Mucosa of descending colon (tissue), 3 donors: ENCODE data around the gene USP46. TPM values are rescaled to one million over a fixed set of nuclear protein-coding genes. Genes with fewer than 3 reads are reported as not detected.

Experiments used
- ATAC-seq: fragments of 200-7000 bp; cut with Tn5 transposase; one replicate; pipeline ENCODE4 v1.9.1; 2020; ENCODE audit warnings: mild to moderate bottlenecking, moderate library complexity
- DNase-seq, 3 donors: peaks; one replicate each; pipeline ENCODE4 v3.0.0-alpha.2; 2020
- H3K36me3 ChIP-seq: fragments of 200-600 bp; one replicate; pipeline ENCODE4 v1.8.0; 2021; ENCODE audit warnings: low read depth, mild to moderate bottlenecking
- H3K4me1 ChIP-seq: fragments of 200-600 bp; one replicate; pipeline ENCODE4 v1.8.0; 2021; ENCODE audit warnings: low read depth, mild to moderate bottlenecking
- H3K4me3 ChIP-seq: fragments of 200-600 bp; one replicate; pipeline ENCODE4 v1.8.0; 2021; ENCODE audit warnings: mild to moderate bottlenecking
- H3K9me3 ChIP-seq: fragments of 200-600 bp; one replicate; pipeline ENCODE4 v1.8.0; 2021; ENCODE audit warnings: mild to moderate bottlenecking
- CTCF ChIP-seq: fragments of 200-600 bp; IDR thresholded peaks from one replicate; pipeline ENCODE4 v1.8.0; 2022; ENCODE audit warnings: antibody characterized with exemption, mild to moderate bottlenecking
- intact Hi-C, 2 donors: fragments of 100-400 bp; cut with DNase I in 1 of 2; cut with micrococcal nuclease in 1 of 2; formaldehyde crosslinking; loops; one replicate each; pipeline versions ENCODE4 v1.11.0 to v1.11.1; 2022; cut with DNase I, micrococcal nuclease
- total RNA-seq, 3 donors: library from RNA; stranded (reverse); fragmentation: NEBNext Ultra II Directional in 2 of 3; extraction: Animal tissue kit (Norgen Biotek cat#: 25700) in 2 of 3; gene quantifications; one replicate each; pipeline versions ENCODE4 v1.2.1 to v1.2.4, GENCODE V29; 2021 to 2023
- donor health status: DM: no; HTN: no; CAD: no; lungs with moderate emphysema.
- donor health status: DM: no; HTN: no; CAD: no.
- donor health status: DM: no; HTN: yes; CAD: no.

The USP46 gene
- total RNA-seq, 3 donors from 2014 or later: 12.5 to 18.2 (median 14.8) TPM

GRCh38 chr4:52693492-52693891, 34.4 kb upstream of the USP46 start:
- Histone ChIP-seq H3K9me3 (peaks cover 19% of the 10 kb centered on the region), H3K4me3 (no peak overlapping the region), H3K36me3 (no peaks in the 10 kb centered on the region), H3K4me1 (no peaks in the 10 kb centered on the region)
- intact Hi-C loops: no loop called here
- DNase-seq (no peak), ATAC-seq (no peak)
- TF ChIP-seq CTCF: no peak

GRCh38 chr4:52689096-52689495, 30.0 kb upstream of the USP46 start:
- Histone ChIP-seq H3K4me3 (no peak overlapping the region), H3K36me3 (no peaks in the 10 kb centered on the region), H3K4me1 (no peaks in the 10 kb centered on the region), H3K9me3 (peaks cover 15% of the 10 kb centered on the region)
- DNase-seq: no peak
- TF ChIP-seq CTCF: no peak
- intact Hi-C loops: no loop called here
- no peak for ATAC-seq

- DNase-seq (no peak), ATAC-seq (no peak)
- H3K4me1 ChIP-seq: no peaks in the 10 kb centered on the region
- TF ChIP-seq CTCF: no peak
- H3K4me3 ChIP-seq: no peak overlapping the region
- intact Hi-C loops: no loop called here
- no peaks in the 10 kb centered on the region for H3K36me3 ChIP-seq
- H3K9me3 ChIP-seq: peaks cover 4% of the 10 kb centered on the region
These were observed 28.6 kb upstream of the USP46 start for GRCh38 chr4:52687696-52688095.

GRCh38 chr4:52685316-52685715, 26.2 kb upstream of the USP46 start:
- DNase-seq: no peak
- TF ChIP-seq CTCF: no peak
- ATAC-seq: no peak
- Histone ChIP-seq H3K4me1 (no peaks in the 10 kb centered on the region), H3K36me3 (no peaks in the 10 kb centered on the region), H3K4me3 (no peak overlapping the region), H3K9me3 (no peaks in the 10 kb centered on the region)
- intact Hi-C loops: no loop called here

- TF ChIP-seq CTCF: no peak
- Histone ChIP-seq H3K4me1 (no peaks in the 10 kb centered on the region), H3K9me3 (no peaks in the 10 kb centered on the region), H3K4me3 (no peak overlapping the region), H3K36me3 (no peaks in the 10 kb centered on the region)
- no peak for ATAC-seq
- intact Hi-C loops: no loop called here
- DNase-seq: no peak
These were observed 25.8 kb upstream of the USP46 start for GRCh38 chr4:52684896-52685295.

GRCh38 chr4:52680381-52680780, 21.3 kb upstream of the USP46 start:
- H3K4me1 ChIP-seq: no peaks in the 10 kb centered on the region
- DNase-seq (no peak), ATAC-seq (no peak)
- H3K9me3 ChIP-seq: no peaks in the 10 kb centered on the region
- TF ChIP-seq CTCF: no peak
- no peaks in the 10 kb centered on the region for H3K36me3 ChIP-seq
- intact Hi-C loops: no loop called here
- no peak overlapping the region for H3K4me3 ChIP-seq
